HEK293 (cell line): Measurements from ENCODE around the gene PAQR8.

Source experiments
- CTCF ChIA-PET: fragments of 350-600 bp; formaldehyde crosslinking; extraction: SDS; loops from one replicate; lab custom pipeline; 2021; ENCODE audit warnings: antibody characterized with exemption; lab: Yijun Ruan, JAX
- POLR2A ChIA-PET: fragments of 300-600 bp; formaldehyde crosslinking; extraction: SDS; loops from one replicate; lab custom pipeline; 2020; ENCODE audit warnings: antibody characterized with exemption, inconsistent platforms; lab: Yijun Ruan, JAX
- H3K27ac ChIP-seq: fragments of 200-500 bp; sonication (Bioruptor generic); 2 replicates; pipeline ENCODE4 v1.5.1; 2014; ENCODE audit warnings: low read depth, low read length, control low read depth, inconsistent platforms; ENCODE audit errors: extremely low read depth
- H3K36me3 ChIP-seq, 2 experiments: fragments of 200-500 bp in 1 of 2; sonication (Bioruptor generic) in 1 of 2; 1 replicate in 1 of 2; 2 replicates in 1 of 2; pipeline ENCODE4 v1.5.1; 2014 to 2017; ENCODE audit warnings: inconsistent platforms in 2 of 2, low read length in 2 of 2; ENCODE audit not compliant: control insufficient read depth in 2 of 2, insufficient read depth in 1 of 2
- H3K4me1 ChIP-seq: fragments of 200-500 bp; sonication (Bioruptor generic); 2 replicates; pipeline ENCODE4 v1.5.1; 2014; ENCODE audit warnings: mild to moderate bottlenecking, low read length, inconsistent platforms; ENCODE audit not compliant: control insufficient read depth, insufficient read depth
- H3K4me3 ChIP-seq: 2 replicates; pipeline ENCODE4 v1.5.1; 2011; ENCODE audit warnings: low read depth, mild to moderate bottlenecking, control low read depth, low read length, moderate library complexity
- H3K9me3 ChIP-seq: fragments of 200-500 bp; sonication (Bioruptor generic); 2 replicates; pipeline ENCODE4 v1.5.1; 2014; ENCODE audit warnings: low read depth, low read length, inconsistent platforms; ENCODE audit not compliant: control insufficient read depth, insufficient read depth
- FEZF1 ChIP-seq: fragments of 450-650 bp; formaldehyde crosslinking; IDR thresholded peaks from 2 replicates; pipeline ENCODE4 v1.5.1; 2016; ENCODE audit warnings: missing biosample characterization, missing genetic modification characterization
- GFI1B ChIP-seq: fragments of 450-650 bp; formaldehyde crosslinking; IDR thresholded peaks from 2 replicates; pipeline ENCODE4 v1.5.1; 2016; ENCODE audit warnings: missing biosample characterization, missing genetic modification characterization
- GLIS2 ChIP-seq: fragments of 450-650 bp; formaldehyde crosslinking; IDR thresholded peaks from 2 replicates; pipeline ENCODE4 v1.5.1; 2016; ENCODE audit warnings: missing biosample characterization, missing genetic modification characterization
- KLF10 ChIP-seq: fragments of 450-650 bp; IDR thresholded peaks from 2 replicates; pipeline ENCODE4 v1.5.1; 2018; ENCODE audit warnings: missing biosample characterization, mild to moderate bottlenecking, missing genetic modification characterization
- MZF1 ChIP-seq: fragments of 450-650 bp; formaldehyde crosslinking; IDR thresholded peaks from 2 replicates; pipeline ENCODE4 v1.5.1; 2017; ENCODE audit warnings: missing biosample characterization, missing genetic modification characterization, borderline replicate concordance
- TCF7L2 ChIP-seq: IDR thresholded peaks from 2 replicates; pipeline ENCODE4 v1.6.1; 2011; ENCODE audit warnings: low read depth, mild to moderate bottlenecking, inconsistent platforms, low read length, moderate library complexity, borderline replicate concordance
- ZNF140 ChIP-seq: fragments of 450-650 bp; formaldehyde crosslinking; IDR thresholded peaks from 2 replicates; pipeline ENCODE4 v1.5.1; 2016; ENCODE audit warnings: missing biosample characterization, missing genetic modification characterization
- ZNF155 ChIP-seq: fragments of 450-650 bp; formaldehyde crosslinking; IDR thresholded peaks from 2 replicates; pipeline ENCODE4 v1.5.1; 2016; ENCODE audit warnings: missing biosample characterization, missing genetic modification characterization
- ZNF174 ChIP-seq: fragments of 450-650 bp; formaldehyde crosslinking; IDR thresholded peaks from 2 replicates; pipeline ENCODE4 v1.5.0; 2017; ENCODE audit warnings: missing biosample characterization, mild to moderate bottlenecking, missing genetic modification characterization
- ZNF2 ChIP-seq: fragments of 450-650 bp; formaldehyde crosslinking; IDR thresholded peaks from 2 replicates; pipeline ENCODE4 v1.5.1; 2016; ENCODE audit warnings: missing biosample characterization, missing genetic modification characterization
- ZNF221 ChIP-seq: fragments of 450-650 bp; formaldehyde crosslinking; IDR thresholded peaks from 2 replicates; pipeline ENCODE4 v1.5.1; 2017; ENCODE audit warnings: missing biosample characterization, missing genetic modification characterization, borderline replicate concordance
- ZNF24 ChIP-seq: fragments of 450-650 bp; formaldehyde crosslinking; IDR thresholded peaks from 2 replicates; pipeline ENCODE4 v1.5.1; 2016; ENCODE audit warnings: missing biosample characterization, missing genetic modification characterization
- ZNF354C ChIP-seq: fragments of 450-650 bp; formaldehyde crosslinking; IDR thresholded peaks from 2 replicates; pipeline ENCODE4 v1.5.1; 2016; ENCODE audit warnings: missing biosample characterization, missing genetic modification characterization, low read depth, borderline replicate concordance
- ZNF48 ChIP-seq: fragments of 450-650 bp; formaldehyde crosslinking; IDR thresholded peaks from 2 replicates; pipeline ENCODE4 v1.5.1; 2016; ENCODE audit warnings: missing biosample characterization, missing genetic modification characterization
- ZNF529 ChIP-seq: fragments of 450-650 bp; formaldehyde crosslinking; IDR thresholded peaks from 2 replicates; pipeline ENCODE4 v1.5.1; 2017; ENCODE audit warnings: missing genetic modification characterization, missing biosample characterization; ENCODE audit not compliant: insufficient replicate concordance
- ZNF558 ChIP-seq: fragments of 450-650 bp; formaldehyde crosslinking; IDR thresholded peaks from 2 replicates; pipeline ENCODE4 v1.5.1; 2016; ENCODE audit warnings: missing biosample characterization, missing genetic modification characterization
- ZNF596 ChIP-seq: fragments of 450-650 bp; IDR thresholded peaks from 2 replicates; pipeline ENCODE4 v1.5.0; 2018; ENCODE audit warnings: missing biosample characterization, mild to moderate bottlenecking, missing genetic modification characterization, moderate library complexity
- ZNF629 ChIP-seq: fragments of 450-650 bp; formaldehyde crosslinking; IDR thresholded peaks from 2 replicates; pipeline ENCODE4 v1.5.1; 2017; ENCODE audit warnings: missing biosample characterization, missing genetic modification characterization
- ZNF654 ChIP-seq: fragments of 450-650 bp; formaldehyde crosslinking; IDR thresholded peaks from 2 replicates; pipeline ENCODE4 v1.5.1; 2016; ENCODE audit warnings: low read depth, missing biosample characterization, missing genetic modification characterization
- ZNF658 ChIP-seq: fragments of 450-650 bp; formaldehyde crosslinking; IDR thresholded peaks from 2 replicates; pipeline ENCODE4; 2016; ENCODE audit warnings: missing biosample characterization, missing genetic modification characterization
- ZNF670 ChIP-seq: fragments of 450-650 bp; formaldehyde crosslinking; IDR thresholded peaks from 2 replicates; pipeline ENCODE4 v1.5.1; 2016; ENCODE audit warnings: missing biosample characterization, missing genetic modification characterization, low read depth
- ZNF768 ChIP-seq: fragments of 450-650 bp; formaldehyde crosslinking; IDR thresholded peaks from 2 replicates; pipeline ENCODE4 v1.5.1; 2018; ENCODE audit warnings: missing biosample characterization, mild to moderate bottlenecking, missing genetic modification characterization
- ZNF777 ChIP-seq: fragments of 450-650 bp; formaldehyde crosslinking; IDR thresholded peaks from 2 replicates; pipeline ENCODE4 v1.5.1; 2017; ENCODE audit warnings: missing biosample characterization, missing genetic modification characterization, borderline replicate concordance
- ZNF837 ChIP-seq: fragments of 450-650 bp; formaldehyde crosslinking; IDR thresholded peaks from 2 replicates; pipeline ENCODE4 v1.5.1; 2016; ENCODE audit warnings: missing biosample characterization, missing genetic modification characterization
- ZNF843 ChIP-seq: fragments of 450-650 bp; formaldehyde crosslinking; IDR thresholded peaks from 2 replicates; pipeline ENCODE4 v1.5.1; 2016; ENCODE audit warnings: missing biosample characterization, missing genetic modification characterization
- TF ChIP-seq, protein P1 (sequence below): fragments of 450-650 bp; formaldehyde crosslinking; IDR thresholded peaks from 2 replicates; pipeline ENCODE4 v1.5.1; 2017; ENCODE audit warnings: missing biosample characterization, missing genetic modification characterization
- TF ChIP-seq, protein P2 (sequence below): fragments of 450-650 bp; formaldehyde crosslinking; IDR thresholded peaks from 2 replicates; pipeline ENCODE4 v1.5.1; 2017; ENCODE audit warnings: missing biosample characterization, missing genetic modification characterization
- TF ChIP-seq, protein P3 (sequence below): fragments of 450-650 bp; formaldehyde crosslinking; IDR thresholded peaks from 2 replicates; pipeline ENCODE4 v1.5.1; 2016; ENCODE audit warnings: missing biosample characterization, missing genetic modification characterization, borderline replicate concordance
- TF ChIP-seq, protein P4 (sequence below): IDR thresholded peaks from 2 replicates; pipeline ENCODE4 v1.6.1; 2011; ENCODE audit warnings: mild to moderate bottlenecking, low read depth, low read length, borderline replicate concordance
- TF ChIP-seq, protein P5 (sequence below): fragments of 450-650 bp; formaldehyde crosslinking; IDR thresholded peaks from 2 replicates; pipeline ENCODE4 v1.5.1; 2017; ENCODE audit warnings: missing biosample characterization, missing genetic modification characterization

PAQR8 gene

DNA sequence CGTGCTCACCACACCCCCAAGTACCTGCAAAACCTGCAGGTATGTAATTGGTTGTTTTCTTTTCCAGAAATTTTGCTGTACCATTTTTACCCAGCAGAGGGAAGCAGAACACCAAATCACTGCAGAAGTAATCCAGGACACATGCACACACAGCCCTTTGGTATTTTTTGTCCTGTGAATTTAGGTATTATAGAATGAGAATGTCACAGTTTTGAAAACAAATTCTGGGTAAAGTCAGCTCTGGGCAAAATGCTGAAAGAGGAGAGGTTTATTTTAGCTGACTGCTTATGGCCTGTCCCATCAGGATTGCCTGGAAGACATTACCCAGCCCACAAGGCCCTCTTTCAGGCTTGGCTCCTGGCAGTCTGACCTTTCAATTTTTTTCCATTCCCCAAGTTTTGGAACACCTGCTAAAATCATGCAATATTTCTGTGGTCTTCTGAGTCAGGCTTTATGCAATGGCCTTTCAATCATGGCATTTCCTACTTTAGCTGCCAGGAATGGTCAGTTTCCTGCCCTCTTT, 54.7 kb downstream of the PAQR8 start:
- Histone ChIP-seq H3K4me3 (no peak overlapping the region), H3K27ac (no peak overlapping the region), H3K36me3 (no peaks in the 10 kb centered on the region), H3K4me1 (0 out of 2 replicates have a peak, but pooled peaks cover 3% of the 10 kb centered on the region), H3K9me3 (no peaks in the 10 kb centered on the region)
- ChIA-PET POLR2A (interaction anchor here (1.3 kb wide), 1 partner anchor 88 kb away, joined by 4 read pairs; no protein-coding TSS in a partner anchor), CTCF (interaction anchor here (0.6 to 8.2 kb wide), 42 partner anchors 9 to 282 kb away, joined by 3 to 104 read pairs (median 6); no protein-coding TSS in a partner anchor)
- TF ChIP-seq ZNF658 (no peak), ZNF629 (no peak), ZNF155 (tag by site-specific recombination) (no peak), ZNF768 (tag by site-specific recombination) (no peak), ZNF529 (tag by site-specific recombination) (no peak), ZNF654 (peak; percentile 94), ZNF837 (tag by site-specific recombination) (no peak), ZNF354C (tag by site-specific recombination) (no peak), TCF7L2 (no peak), ZNF48 (tag by site-specific recombination) (no peak), ZNF596 (tag by site-specific recombination) (no peak), ZNF558 (tag by site-specific recombination) (no peak), ZNF140 (tag by site-specific recombination) (no peak), ZNF174 (tag by site-specific recombination) (no peak), GLIS2 (tag by site-specific recombination) (no peak), MZF1 (tag by site-specific recombination) (no peak), ZNF843 (tag by site-specific recombination) (no peak), FEZF1 (no peak), ZNF2 (tag by site-specific recombination) (0 out of 2 replicates have a peak, but pooled peaks have one; percentile 21), KLF10 (tag by site-specific recombination) (peak; percentile 57; the same call in 1 of the 2 replicates), ZNF670 (no peak), ZNF777 (no peak), ZNF24 (tag by site-specific recombination) (no peak), ZNF221 (tag by site-specific recombination) (no peak), GFI1B (tag by site-specific recombination) (peak; percentile 87)
- TF ChIP-seq, protein P1, sequence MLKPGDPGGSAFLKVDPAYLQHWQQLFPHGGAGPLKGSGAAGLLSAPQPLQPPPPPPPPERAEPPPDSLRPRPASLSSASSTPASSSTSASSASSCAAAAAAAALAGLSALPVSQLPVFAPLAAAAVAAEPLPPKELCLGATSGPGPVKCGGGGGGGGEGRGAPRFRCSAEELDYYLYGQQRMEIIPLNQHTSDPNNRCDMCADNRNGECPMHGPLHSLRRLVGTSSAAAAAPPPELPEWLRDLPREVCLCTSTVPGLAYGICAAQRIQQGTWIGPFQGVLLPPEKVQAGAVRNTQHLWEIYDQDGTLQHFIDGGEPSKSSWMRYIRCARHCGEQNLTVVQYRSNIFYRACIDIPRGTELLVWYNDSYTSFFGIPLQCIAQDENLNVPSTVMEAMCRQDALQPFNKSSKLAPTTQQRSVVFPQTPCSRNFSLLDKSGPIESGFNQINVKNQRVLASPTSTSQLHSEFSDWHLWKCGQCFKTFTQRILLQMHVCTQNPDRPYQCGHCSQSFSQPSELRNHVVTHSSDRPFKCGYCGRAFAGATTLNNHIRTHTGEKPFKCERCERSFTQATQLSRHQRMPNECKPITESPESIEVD (tag by site-specific recombination), result no peak
- TF ChIP-seq, protein P2, sequence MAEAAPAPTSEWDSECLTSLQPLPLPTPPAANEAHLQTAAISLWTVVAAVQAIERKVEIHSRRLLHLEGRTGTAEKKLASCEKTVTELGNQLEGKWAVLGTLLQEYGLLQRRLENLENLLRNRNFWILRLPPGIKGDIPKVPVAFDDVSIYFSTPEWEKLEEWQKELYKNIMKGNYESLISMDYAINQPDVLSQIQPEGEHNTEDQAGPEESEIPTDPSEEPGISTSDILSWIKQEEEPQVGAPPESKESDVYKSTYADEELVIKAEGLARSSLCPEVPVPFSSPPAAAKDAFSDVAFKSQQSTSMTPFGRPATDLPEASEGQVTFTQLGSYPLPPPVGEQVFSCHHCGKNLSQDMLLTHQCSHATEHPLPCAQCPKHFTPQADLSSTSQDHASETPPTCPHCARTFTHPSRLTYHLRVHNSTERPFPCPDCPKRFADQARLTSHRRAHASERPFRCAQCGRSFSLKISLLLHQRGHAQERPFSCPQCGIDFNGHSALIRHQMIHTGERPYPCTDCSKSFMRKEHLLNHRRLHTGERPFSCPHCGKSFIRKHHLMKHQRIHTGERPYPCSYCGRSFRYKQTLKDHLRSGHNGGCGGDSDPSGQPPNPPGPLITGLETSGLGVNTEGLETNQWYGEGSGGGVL, result no peak
- TF ChIP-seq, protein P3, sequence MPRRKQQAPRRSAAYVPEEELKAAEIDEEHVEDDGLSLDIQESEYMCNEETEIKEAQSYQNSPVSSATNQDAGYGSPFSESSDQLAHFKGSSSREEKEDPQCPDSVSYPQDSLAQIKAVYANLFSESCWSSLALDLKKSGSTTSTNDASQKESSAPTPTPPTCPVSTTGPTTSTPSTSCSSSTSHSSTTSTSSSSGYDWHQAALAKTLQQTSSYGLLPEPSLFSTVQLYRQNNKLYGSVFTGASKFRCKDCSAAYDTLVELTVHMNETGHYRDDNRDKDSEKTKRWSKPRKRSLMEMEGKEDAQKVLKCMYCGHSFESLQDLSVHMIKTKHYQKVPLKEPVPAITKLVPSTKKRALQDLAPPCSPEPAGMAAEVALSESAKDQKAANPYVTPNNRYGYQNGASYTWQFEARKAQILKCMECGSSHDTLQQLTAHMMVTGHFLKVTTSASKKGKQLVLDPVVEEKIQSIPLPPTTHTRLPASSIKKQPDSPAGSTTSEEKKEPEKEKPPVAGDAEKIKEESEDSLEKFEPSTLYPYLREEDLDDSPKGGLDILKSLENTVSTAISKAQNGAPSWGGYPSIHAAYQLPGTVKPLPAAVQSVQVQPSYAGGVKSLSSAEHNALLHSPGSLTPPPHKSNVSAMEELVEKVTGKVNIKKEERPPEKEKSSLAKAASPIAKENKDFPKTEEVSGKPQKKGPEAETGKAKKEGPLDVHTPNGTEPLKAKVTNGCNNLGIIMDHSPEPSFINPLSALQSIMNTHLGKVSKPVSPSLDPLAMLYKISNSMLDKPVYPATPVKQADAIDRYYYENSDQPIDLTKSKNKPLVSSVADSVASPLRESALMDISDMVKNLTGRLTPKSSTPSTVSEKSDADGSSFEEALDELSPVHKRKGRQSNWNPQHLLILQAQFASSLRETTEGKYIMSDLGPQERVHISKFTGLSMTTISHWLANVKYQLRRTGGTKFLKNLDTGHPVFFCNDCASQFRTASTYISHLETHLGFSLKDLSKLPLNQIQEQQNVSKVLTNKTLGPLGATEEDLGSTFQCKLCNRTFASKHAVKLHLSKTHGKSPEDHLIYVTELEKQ (tag by site-specific recombination), result no peak
- TF ChIP-seq, protein P4, sequence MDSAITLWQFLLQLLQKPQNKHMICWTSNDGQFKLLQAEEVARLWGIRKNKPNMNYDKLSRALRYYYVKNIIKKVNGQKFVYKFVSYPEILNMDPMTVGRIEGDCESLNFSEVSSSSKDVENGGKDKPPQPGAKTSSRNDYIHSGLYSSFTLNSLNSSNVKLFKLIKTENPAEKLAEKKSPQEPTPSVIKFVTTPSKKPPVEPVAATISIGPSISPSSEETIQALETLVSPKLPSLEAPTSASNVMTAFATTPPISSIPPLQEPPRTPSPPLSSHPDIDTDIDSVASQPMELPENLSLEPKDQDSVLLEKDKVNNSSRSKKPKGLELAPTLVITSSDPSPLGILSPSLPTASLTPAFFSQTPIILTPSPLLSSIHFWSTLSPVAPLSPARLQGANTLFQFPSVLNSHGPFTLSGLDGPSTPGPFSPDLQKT, result no peak
- TF ChIP-seq, protein P5, sequence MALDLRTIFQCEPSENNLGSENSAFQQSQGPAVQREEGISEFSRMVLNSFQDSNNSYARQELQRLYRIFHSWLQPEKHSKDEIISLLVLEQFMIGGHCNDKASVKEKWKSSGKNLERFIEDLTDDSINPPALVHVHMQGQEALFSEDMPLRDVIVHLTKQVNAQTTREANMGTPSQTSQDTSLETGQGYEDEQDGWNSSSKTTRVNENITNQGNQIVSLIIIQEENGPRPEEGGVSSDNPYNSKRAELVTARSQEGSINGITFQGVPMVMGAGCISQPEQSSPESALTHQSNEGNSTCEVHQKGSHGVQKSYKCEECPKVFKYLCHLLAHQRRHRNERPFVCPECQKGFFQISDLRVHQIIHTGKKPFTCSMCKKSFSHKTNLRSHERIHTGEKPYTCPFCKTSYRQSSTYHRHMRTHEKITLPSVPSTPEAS (tag by site-specific recombination), result no peak
